ENCODE measurements around the gene MPPED2.

GRCh38 chr11:30468881-30469280 lies 117.3 kb downstream of the MPPED2 start:
- TF ChIP-seq POLR2AphosphoS5 (IDR thresholded peaks at IDR 0.05): no peak
- no peak for TF ChIP-seq POLR2A (IDR thresholded peaks at IDR 0.05)
- TF ChIP-seq CTCF (IDR thresholded peaks at IDR 0.05): no peak

Measured in stomach (tissue), 4 donors.